Ishikawa (cell line): ENCODE results near the gene RIPOR3.

Source experiments
- CEBPB ChIP-seq: IDR thresholded peaks from 2 replicates; pipeline ENCODE4 v1.6.1; 2012
- EGR1 ChIP-seq: IDR thresholded peaks from 2 replicates; pipeline ENCODE4 v1.6.1; 2012
- EP300 ChIP-seq: IDR thresholded peaks from 2 replicates; pipeline ENCODE4 v1.6.1; 2012; ENCODE audit warnings: borderline replicate concordance
- NFIC ChIP-seq: IDR thresholded peaks from 2 replicates; pipeline ENCODE4 v1.6.1; 2012
- RAD21 ChIP-seq: IDR thresholded peaks from 2 replicates; pipeline ENCODE4 v1.6.1; 2012; ENCODE audit warnings: low read depth
- TAF1 ChIP-seq: IDR thresholded peaks from 2 replicates; pipeline ENCODE4 v1.6.1; 2012; ENCODE audit warnings: low read depth, mild to moderate bottlenecking
- TCF12 ChIP-seq: IDR thresholded peaks from 2 replicates; pipeline ENCODE4 v1.6.1; 2012; ENCODE audit warnings: low read depth
- TF ChIP-seq, protein P1 (sequence below): IDR thresholded peaks from 2 replicates; pipeline ENCODE4 v1.6.1; 2012; ENCODE audit warnings: low read depth, mild to moderate bottlenecking
- TF ChIP-seq, protein P2 (sequence below): IDR thresholded peaks from 2 replicates; pipeline ENCODE4 v1.6.1; 2012

DNA sequence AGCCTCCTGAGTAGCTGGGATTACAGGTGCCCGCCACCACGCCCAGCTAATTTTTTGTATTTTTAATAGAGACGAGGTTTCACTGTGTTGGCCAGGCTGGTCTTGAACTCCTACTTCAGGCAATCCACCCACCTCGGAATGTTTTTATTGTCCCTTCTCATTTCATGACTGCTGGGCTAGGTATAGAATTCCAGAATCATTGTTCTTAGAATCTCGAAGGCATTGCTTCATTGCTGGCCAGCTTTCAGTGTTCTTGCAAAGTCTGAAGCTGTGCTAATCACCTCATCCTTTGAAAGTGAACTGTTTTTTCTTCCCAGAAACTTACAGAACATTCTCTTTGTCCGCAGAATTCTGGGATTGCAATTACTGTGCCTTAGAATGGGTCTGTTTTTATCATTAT is 132.2 kb downstream of the RIPOR3 start:
- TF ChIP-seq, protein P1, sequence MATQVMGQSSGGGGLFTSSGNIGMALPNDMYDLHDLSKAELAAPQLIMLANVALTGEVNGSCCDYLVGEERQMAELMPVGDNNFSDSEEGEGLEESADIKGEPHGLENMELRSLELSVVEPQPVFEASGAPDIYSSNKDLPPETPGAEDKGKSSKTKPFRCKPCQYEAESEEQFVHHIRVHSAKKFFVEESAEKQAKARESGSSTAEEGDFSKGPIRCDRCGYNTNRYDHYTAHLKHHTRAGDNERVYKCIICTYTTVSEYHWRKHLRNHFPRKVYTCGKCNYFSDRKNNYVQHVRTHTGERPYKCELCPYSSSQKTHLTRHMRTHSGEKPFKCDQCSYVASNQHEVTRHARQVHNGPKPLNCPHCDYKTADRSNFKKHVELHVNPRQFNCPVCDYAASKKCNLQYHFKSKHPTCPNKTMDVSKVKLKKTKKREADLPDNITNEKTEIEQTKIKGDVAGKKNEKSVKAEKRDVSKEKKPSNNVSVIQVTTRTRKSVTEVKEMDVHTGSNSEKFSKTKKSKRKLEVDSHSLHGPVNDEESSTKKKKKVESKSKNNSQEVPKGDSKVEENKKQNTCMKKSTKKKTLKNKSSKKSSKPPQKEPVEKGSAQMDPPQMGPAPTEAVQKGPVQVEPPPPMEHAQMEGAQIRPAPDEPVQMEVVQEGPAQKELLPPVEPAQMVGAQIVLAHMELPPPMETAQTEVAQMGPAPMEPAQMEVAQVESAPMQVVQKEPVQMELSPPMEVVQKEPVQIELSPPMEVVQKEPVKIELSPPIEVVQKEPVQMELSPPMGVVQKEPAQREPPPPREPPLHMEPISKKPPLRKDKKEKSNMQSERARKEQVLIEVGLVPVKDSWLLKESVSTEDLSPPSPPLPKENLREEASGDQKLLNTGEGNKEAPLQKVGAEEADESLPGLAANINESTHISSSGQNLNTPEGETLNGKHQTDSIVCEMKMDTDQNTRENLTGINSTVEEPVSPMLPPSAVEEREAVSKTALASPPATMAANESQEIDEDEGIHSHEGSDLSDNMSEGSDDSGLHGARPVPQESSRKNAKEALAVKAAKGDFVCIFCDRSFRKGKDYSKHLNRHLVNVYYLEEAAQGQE, result no peak
- no peak for TF ChIP-seq RAD21
- no peak for TF ChIP-seq NFIC
- TF ChIP-seq EP300, result no peak
- no peak for TF ChIP-seq TAF1
- TF ChIP-seq CEBPB, result no peak
- TF ChIP-seq, protein P2, sequence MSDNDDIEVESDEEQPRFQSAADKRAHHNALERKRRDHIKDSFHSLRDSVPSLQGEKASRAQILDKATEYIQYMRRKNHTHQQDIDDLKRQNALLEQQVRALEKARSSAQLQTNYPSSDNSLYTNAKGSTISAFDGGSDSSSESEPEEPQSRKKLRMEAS, result no peak
- TF ChIP-seq EGR1, result no peak
- TF ChIP-seq TCF12, result no peak
